ENCODE data around the gene TRIM41. TPM values are rescaled to one million over a fixed set of nuclear protein-coding genes. Genes with fewer than 3 reads are reported as not detected.

TRIM41 gene
- total and polyA plus RNA-seq, 9 of the 15 experiments (the other 6 are each of a cell fraction or from before 2014, with no cell fraction given), result 1.8 to 47.6 (median 20.9) TPM

- TF ChIP-seq NFE2 (IDR thresholded peaks at IDR 0.05; ENCODE audit: low read depth) (0 out of 2 replicates have a peak, but pooled peaks have one; percentile 3), ZBTB43 (CRISPR knock-in tag; IDR thresholded peaks at IDR 0.05) (no peak), ZNF175 (CRISPR knock-in tag; IDR thresholded peaks at IDR 0.05; ENCODE audit: low read depth) (no peak), ZBTB8A (IDR thresholded peaks at IDR 0.05; ENCODE audit: partially characterized antibody) (no peak), MEF2A (IDR thresholded peaks at IDR 0.05; ENCODE audit: control insufficient read depth, low read depth, low read length) (no peak), ZNF449 (CRISPR knock-in tag; IDR thresholded peaks at IDR 0.05) (no peak), ILF3 (IDR thresholded peaks at IDR 0.05; ENCODE audit: borderline replicate concordance) (no peak; the same call in 1 of the 2 replicates), ZNF23 (CRISPR knock-in tag; IDR thresholded peaks at IDR 0.05) (no peak), NCOA1 (IDR thresholded peaks at IDR 0.05; ENCODE audit: low read depth) (no peak), NR2C1 (IDR thresholded peaks at IDR 0.05) (peak; percentile 50; the same call in 1 of the 2 replicates), NR2C1 (tag; IDR thresholded peaks at IDR 0.05) (0 out of 2 replicates have a peak, but pooled peaks have one; percentile 23), SP1 (CRISPR knock-in tag; IDR thresholded peaks at IDR 0.05) (peak; percentile 44; the same call in 1 of the 2 replicates), CTBP1 (IDR thresholded peaks at IDR 0.05; ENCODE audit: borderline replicate concordance) (peak; percentile 76), RHOXF2B (CRISPR knock-in tag; conservative IDR thresholded peaks at IDR 0.05) (no peak), CAMTA2 (CRISPR knock-in tag; conservative IDR thresholded peaks at IDR 0.05) (no peak), TOE1 (IDR thresholded peaks at IDR 0.05; ENCODE audit: borderline replicate concordance) (peak; percentile 42; the same call in 1 of the 2 replicates), TOE1 (CRISPR knock-in tag; IDR thresholded peaks at IDR 0.05; ENCODE audit: borderline replicate concordance, low read depth) (no peak), HMGXB4 (CRISPR knock-in tag; IDR thresholded peaks at IDR 0.05) (peak; percentile 21; the same call in 1 of the 2 replicates), TAL1 (IDR thresholded peaks at IDR 0.05) (no peak), SAP30 (IDR thresholded peaks at IDR 0.05; ENCODE audit: borderline replicate concordance, insufficient read depth, low read depth, low read length, poor library complexity, severe bottlenecking) (peak; percentile 88), ELK3 (CRISPR knock-in tag; IDR thresholded peaks at IDR 0.05) (no peak), SMARCE1 (IDR thresholded peaks at IDR 0.05) (no peak)
- TF ChIP-seq, protein P1, sequence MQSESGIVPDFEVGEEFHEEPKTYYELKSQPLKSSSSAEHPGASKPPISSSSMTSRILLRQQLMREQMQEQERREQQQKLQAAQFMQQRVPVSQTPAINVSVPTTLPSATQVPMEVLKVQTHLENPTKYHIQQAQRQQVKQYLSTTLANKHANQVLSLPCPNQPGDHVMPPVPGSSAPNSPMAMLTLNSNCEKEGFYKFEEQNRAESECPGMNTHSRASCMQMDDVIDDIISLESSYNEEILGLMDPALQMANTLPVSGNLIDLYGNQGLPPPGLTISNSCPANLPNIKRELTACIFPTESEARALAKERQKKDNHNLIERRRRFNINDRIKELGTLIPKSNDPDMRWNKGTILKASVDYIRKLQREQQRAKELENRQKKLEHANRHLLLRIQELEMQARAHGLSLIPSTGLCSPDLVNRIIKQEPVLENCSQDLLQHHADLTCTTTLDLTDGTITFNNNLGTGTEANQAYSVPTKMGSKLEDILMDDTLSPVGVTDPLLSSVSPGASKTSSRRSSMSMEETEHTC (IDR thresholded peaks at IDR 0.05), result no peak
Observed at GRCh38 chr5:181260720-181261319, 37.7 kb downstream of the TRIM41 start, which contains the start of gene TRIM52 (continued).

Data from K562 (cell line).